Transverse colon (tissue), 4 donors: ENCODE results near the gene USP7. TPM values are rescaled to one million over a fixed set of nuclear protein-coding genes. Genes with fewer than 3 reads are reported as not detected.
"Not testable (repeated sequence)": the region's sequence is repeated elsewhere in the genome, so short reads cannot be mapped to it uniquely, and the experiment has no call there.

ENCODE experiments used
- DNase-seq: peaks from one replicate; pipeline ENCODE4 v3.0.0-alpha.2; 2019
- H3K27ac ChIP-seq, 4 donors: fragments of 200-600 bp; sonication (generic); 2 replicates each; pipeline ENCODE4 v1.5.1; 2016 to 2018; ENCODE audit warnings: inconsistent platforms in 4 of 4
- H3K27me3 ChIP-seq: fragments of 200-600 bp; sonication (generic); 2 replicates; pipeline ENCODE4 v1.5.1; 2017; ENCODE audit warnings: inconsistent platforms
- H3K36me3 ChIP-seq, 4 donors: fragments of 200-600 bp; sonication (generic); 2 replicates each; pipeline ENCODE4 v1.5.1; 2017 to 2019; ENCODE audit warnings: inconsistent platforms in 4 of 4
- H3K4me1 ChIP-seq, 4 donors: fragments of 200-600 bp; sonication (generic); 2 replicates each; pipeline ENCODE4 v1.5.1; 2017 to 2020; ENCODE audit warnings: inconsistent platforms in 4 of 4
- H3K4me3 ChIP-seq, 4 donors: fragments of 200-600 bp; sonication (generic); 1 replicate in 1 of 4; 2 replicates in 3 of 4; pipeline versions ENCODE4 v1.5.1 to v1.6.1; 2017 to 2019; ENCODE audit warnings: inconsistent platforms in 4 of 4
- H3K9me3 ChIP-seq, 2 donors: fragments of 200-600 bp; sonication (generic); 2 replicates each; pipeline ENCODE4 v1.5.1; 2017 to 2019; ENCODE audit warnings: inconsistent platforms in 2 of 2
- EP300 ChIP-seq: sonication (generic); formaldehyde crosslinking; IDR thresholded peaks from one replicate; pipeline ENCODE4 v1.6.1; 2017; ENCODE audit warnings: antibody characterized with exemption, low read depth
- POLR2A ChIP-seq: fragments of 450-650 bp; IDR thresholded peaks from one replicate; pipeline ENCODE4 v1.6.1; 2016; ENCODE audit warnings: antibody characterized with exemption, mild to moderate bottlenecking, moderate library complexity
- POLR2AphosphoS5 ChIP-seq, 3 donors: sonication (generic); formaldehyde crosslinking; IDR thresholded peaks; one replicate each; pipeline ENCODE4 v1.6.1; 2016; ENCODE audit warnings: antibody characterized with exemption in 3 of 3
- WGBS, 2 donors: methylation state at CpG; one replicate each; pipeline ENCODE4 v1.1.5; 2018; ENCODE audit warnings: low coverage in 1 of 2; 5-methylcytosine and 5-hydroxymethylcytosine counted together
- in situ Hi-C, 4 donors: fragments of 200-750 bp; cut with MboI; loops; one replicate each; pipeline versions ENCODE4 v1.15.0 to v1.15.1; 2017; ENCODE audit warnings: low sequenced_read_pairs in 3 of 4, low pct_ligation_motif_present in 1 of 4, low pct_unique_long_range_greater_than_20kb in 1 of 4
- intact Hi-C: fragments of 100-400 bp; cut with DNase I; formaldehyde crosslinking; loops from one replicate; pipeline ENCODE4 v1.15.1; 2023; ENCODE audit warnings: low total_unique reads
- total RNA-seq, 4 donors: library from RNA; depleted of rRNA; stranded (reverse); fragments of >200 nt; gene quantifications; one replicate each; pipeline ENCODE4 v1.1.0, GENCODE V29; 2016
- TF ChIP-seq, protein P1 (sequence below), 5 experiments: fragments of 200-600 bp in 3 of 5; fragments of 450-650 bp in 2 of 5; sonication (generic) in 3 of 5; IDR thresholded peaks; 1 replicate in 2 of 5; 2 replicates in 3 of 5; pipeline ENCODE4 v1.5.1; 2016 to 2017; ENCODE audit warnings: antibody characterized with exemption in 5 of 5, inconsistent platforms in 3 of 5, mild to moderate bottlenecking in 2 of 5, moderate library complexity in 1 of 5

Gene USP7
- total RNA-seq, 4 donors from 2014 or later, result 72.9 to 419 (median 158) TPM

DNA sequence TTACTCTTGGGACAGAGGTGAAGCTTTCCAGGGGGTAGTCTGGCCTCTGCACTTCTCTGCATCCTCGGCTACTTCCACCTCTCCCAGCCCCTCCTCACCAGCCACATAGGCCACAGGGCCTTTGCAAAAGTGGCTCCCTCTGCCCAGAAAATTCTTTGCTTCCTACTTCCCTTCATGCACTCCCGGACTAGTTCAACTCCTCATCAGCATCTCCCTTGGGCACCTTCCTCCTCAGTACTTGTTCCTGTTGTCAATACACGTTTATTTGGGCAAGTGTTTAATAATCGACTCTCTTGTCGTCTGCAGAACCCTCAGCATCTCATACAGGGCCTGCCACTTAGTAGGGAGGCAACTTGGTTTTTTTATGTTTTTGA lies 23.1 kb upstream of the USP7 start:
- no peaks in the 10 kb centered on the region for H3K27me3 ChIP-seq
- intact Hi-C loops (no loop called here), in situ Hi-C loops (no loop called here)
- peak overlapping the region; percentile 78 to 88 (median 88) for H3K27ac ChIP-seq
- H3K36me3 ChIP-seq, result no peaks in the 10 kb centered on the region
- no peaks in the 10 kb centered on the region for H3K9me3 ChIP-seq
- peaks cover 2 to 41% (median 20%) of the 10 kb centered on the region in 4 donors for H3K4me1 ChIP-seq
- no peak overlapping the region for H3K4me3 ChIP-seq
- TF ChIP-seq, protein P1, sequence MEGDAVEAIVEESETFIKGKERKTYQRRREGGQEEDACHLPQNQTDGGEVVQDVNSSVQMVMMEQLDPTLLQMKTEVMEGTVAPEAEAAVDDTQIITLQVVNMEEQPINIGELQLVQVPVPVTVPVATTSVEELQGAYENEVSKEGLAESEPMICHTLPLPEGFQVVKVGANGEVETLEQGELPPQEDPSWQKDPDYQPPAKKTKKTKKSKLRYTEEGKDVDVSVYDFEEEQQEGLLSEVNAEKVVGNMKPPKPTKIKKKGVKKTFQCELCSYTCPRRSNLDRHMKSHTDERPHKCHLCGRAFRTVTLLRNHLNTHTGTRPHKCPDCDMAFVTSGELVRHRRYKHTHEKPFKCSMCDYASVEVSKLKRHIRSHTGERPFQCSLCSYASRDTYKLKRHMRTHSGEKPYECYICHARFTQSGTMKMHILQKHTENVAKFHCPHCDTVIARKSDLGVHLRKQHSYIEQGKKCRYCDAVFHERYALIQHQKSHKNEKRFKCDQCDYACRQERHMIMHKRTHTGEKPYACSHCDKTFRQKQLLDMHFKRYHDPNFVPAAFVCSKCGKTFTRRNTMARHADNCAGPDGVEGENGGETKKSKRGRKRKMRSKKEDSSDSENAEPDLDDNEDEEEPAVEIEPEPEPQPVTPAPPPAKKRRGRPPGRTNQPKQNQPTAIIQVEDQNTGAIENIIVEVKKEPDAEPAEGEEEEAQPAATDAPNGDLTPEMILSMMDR (IDR thresholded peaks at IDR 0.05), result no peak
- TF ChIP-seq POLR2AphosphoS5 (IDR thresholded peaks at IDR 0.05), result no peak
- no peak for TF ChIP-seq POLR2A
- TF ChIP-seq EP300, result no peak
- no peak for DNase-seq
- 60 to 68% methylated on average over 3 to 5 of the region's 5 CpGs for WGBS, 2 donors

DNA sequence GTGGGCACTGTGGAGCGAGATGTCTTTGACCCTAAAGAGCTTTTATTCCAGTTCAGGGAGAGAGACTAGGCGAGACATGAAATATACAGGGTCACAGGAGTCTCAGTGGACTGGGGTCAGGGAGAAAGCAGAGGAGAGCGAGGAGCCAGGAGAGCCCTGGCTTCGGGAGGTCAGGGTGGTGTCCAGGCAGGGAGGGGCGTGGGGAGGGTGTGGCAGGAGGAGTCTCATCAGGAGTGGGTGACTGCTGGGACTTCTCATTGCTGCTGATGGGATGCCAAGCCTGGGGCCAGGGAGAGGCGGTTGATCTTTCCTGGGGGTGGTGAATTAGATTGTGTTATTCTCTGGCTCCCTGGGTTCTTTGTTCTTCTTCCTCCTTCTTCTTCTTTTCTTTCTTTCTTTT lies 22.4 kb upstream of the USP7 start:
- H3K36me3 ChIP-seq, result no peaks in the 10 kb centered on the region
- in situ Hi-C loops (no loop called here), intact Hi-C loops (no loop called here)
- H3K4me3 ChIP-seq, result no peak overlapping the region
- H3K9me3 ChIP-seq, result no peaks in the 10 kb centered on the region
- H3K27ac ChIP-seq, result no peak overlapping the region
- H3K27me3 ChIP-seq, result no peaks in the 10 kb centered on the region
- H3K4me1 ChIP-seq, result peaks cover 2 to 41% (median 20%) of the 10 kb centered on the region in 4 donors
- 49 to 71% methylated on average over 5 to 6 of the region's 6 CpGs for WGBS, 2 donors
- no peak for TF ChIP-seq POLR2AphosphoS5 (IDR thresholded peaks at IDR 0.05)
- no peak for TF ChIP-seq POLR2A
- no peak for TF ChIP-seq EP300
- TF ChIP-seq, protein P1 (IDR thresholded peaks at IDR 0.05), result no peak
- DNase-seq, result peak; percentile 20

DNA sequence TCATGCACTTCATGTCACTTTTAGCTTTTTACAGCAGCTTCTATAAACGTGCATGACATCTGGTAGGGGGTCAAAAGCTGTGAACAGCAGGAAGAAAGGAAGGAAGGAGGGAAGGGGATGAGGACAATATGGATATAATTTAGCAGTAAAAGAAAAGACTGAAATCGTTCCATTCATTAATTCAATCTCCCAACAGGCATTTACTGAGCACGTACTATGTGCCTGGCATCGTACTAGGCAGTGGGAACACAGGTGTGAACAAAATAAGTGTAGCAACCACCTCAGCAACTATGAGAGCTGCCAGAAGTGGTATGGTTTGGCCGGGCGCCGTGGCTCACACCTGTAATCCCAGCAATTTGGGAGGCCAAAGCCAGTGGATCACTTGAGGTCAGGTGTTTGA lies 19.1 kb upstream of the USP7 start:
- TF ChIP-seq POLR2AphosphoS5 (IDR thresholded peaks at IDR 0.05), result no peak
- TF ChIP-seq EP300, result no peak
- WGBS, 2 donors, result 87 to 89% methylated on average over 7 of the region's 7 CpGs

DNA sequence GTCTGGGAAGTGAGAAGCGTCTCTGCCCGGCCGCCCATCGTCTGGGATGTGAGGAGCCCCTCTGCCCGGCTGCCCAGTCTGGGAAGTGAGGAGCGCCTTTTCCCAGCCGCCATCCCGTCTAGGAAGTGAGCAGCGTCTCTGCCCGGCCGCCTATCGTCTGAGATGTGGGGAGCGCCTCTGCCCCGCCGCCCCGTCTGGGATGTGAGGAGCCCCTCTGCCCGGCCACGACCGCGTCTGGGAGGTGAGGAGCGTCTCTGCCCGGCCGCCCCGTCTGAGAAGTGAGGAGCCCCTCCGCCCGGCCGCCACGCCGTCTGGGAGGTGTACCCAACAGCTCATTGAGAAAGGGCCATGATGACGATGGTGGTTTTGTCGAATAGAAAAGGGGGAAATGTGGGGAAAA lies 18.2 kb upstream of the USP7 start:
- intact Hi-C loops, H3K27ac ChIP-seq, DNase-seq, H3K4me1 ChIP-seq, in situ Hi-C loops, H3K4me3 ChIP-seq, H3K36me3 ChIP-seq, H3K27me3 ChIP-seq, H3K9me3 ChIP-seq: not testable (repeated sequence)
- WGBS, 2 donors, result 81 to 95% methylated on average over 2 to 30 of the region's 31 CpGs

More for the DNA sequence above, 19.1 kb upstream of the USP7 start:
- DNase-seq, result no peak
- in situ Hi-C loops (no loop called here), intact Hi-C loops (no loop called here)
- Histone ChIP-seq H3K9me3 (no peaks in the 10 kb centered on the region), H3K36me3 (no peaks in the 10 kb centered on the region), H3K27ac (no peak overlapping the region), H3K4me3 (no peak overlapping the region), H3K27me3 (no peaks in the 10 kb centered on the region), H3K4me1 (peaks cover 0 to 16% (median 10%) of the 10 kb centered on the region in 4 donors)

DNA sequence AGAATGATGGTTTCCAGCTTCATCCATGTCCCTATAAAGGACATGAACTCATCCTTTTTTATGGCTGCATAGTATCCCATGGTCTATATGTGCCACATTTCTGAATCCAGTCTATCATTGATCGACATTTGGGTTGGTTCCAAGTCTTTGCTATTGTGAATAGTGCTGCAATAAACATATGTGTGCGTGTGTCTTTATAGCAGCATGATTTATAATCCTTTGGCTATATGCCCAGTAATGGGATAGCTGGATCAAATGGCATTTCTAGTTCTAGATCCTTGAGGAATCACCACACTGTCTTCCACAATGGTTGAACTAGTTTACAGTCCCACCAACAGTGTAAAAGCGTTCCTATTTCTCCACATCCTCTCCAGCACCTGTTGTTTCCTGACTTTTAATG lies 12.5 kb upstream of the USP7 start:
- H3K27ac ChIP-seq, H3K4me1 ChIP-seq, DNase-seq, in situ Hi-C loops, H3K27me3 ChIP-seq, H3K4me3 ChIP-seq, H3K36me3 ChIP-seq, intact Hi-C loops, H3K9me3 ChIP-seq: not testable (repeated sequence)
- 58% methylated on average over 3 of the region's 3 CpGs; no CpG with 5 or more reads in 1 of the 2 donors for WGBS, 2 donors

DNA sequence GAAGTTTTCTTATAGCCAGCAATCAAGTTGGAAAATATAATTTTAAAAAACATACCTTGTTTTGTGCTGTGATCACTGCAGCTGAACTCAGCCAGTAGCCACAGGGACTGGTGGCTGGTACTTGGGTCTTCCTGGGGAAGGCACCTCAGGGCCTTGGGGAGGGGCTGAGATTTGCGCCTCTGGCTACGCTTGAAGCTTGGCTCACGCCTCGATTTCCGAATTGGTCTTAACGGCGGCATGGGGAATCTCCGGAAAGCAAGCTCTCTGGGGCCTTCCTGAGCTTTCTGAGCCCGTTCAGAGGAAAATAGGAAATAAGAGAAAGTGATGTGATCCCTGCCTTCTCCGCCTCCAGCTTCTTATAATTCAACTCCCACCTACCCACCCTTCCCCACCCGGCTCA lies 11.3 kb upstream of the USP7 start:
- Histone ChIP-seq H3K4me3 (no peak overlapping the region), H3K27me3 (no peaks in the 10 kb centered on the region), H3K27ac (no peak overlapping the region), H3K36me3 (no peaks in the 10 kb centered on the region), H3K9me3 (no peaks in the 10 kb centered on the region), H3K4me1 (no peaks in the 10 kb centered on the region)
- no peak for DNase-seq
- TF ChIP-seq EP300 (no peak), POLR2A (no peak), POLR2AphosphoS5 (IDR thresholded peaks at IDR 0.05) (no peak)
- TF ChIP-seq, protein P1 (IDR thresholded peaks at IDR 0.05), result no peak
- in situ Hi-C loops (no loop called here), intact Hi-C loops (no loop called here)
- 86% methylated on average over 11 of the region's 11 CpGs; no CpG with 5 or more reads in 1 of the 2 donors for WGBS, 2 donors
